GM21619 (cell line): ENCODE results near the gene PXK.
"Not testable (repeated sequence)": the region's sequence is repeated elsewhere in the genome, so short reads cannot be mapped to it uniquely, and the experiment has no call there.

Source experiments
- ATAC-seq: cut with Tn5 transposase; IDR thresholded peaks from one replicate; pipeline ENCODE4 v1.9.1; 2021; ENCODE audit not compliant: unreplicated experiment

PXK gene

DNA sequence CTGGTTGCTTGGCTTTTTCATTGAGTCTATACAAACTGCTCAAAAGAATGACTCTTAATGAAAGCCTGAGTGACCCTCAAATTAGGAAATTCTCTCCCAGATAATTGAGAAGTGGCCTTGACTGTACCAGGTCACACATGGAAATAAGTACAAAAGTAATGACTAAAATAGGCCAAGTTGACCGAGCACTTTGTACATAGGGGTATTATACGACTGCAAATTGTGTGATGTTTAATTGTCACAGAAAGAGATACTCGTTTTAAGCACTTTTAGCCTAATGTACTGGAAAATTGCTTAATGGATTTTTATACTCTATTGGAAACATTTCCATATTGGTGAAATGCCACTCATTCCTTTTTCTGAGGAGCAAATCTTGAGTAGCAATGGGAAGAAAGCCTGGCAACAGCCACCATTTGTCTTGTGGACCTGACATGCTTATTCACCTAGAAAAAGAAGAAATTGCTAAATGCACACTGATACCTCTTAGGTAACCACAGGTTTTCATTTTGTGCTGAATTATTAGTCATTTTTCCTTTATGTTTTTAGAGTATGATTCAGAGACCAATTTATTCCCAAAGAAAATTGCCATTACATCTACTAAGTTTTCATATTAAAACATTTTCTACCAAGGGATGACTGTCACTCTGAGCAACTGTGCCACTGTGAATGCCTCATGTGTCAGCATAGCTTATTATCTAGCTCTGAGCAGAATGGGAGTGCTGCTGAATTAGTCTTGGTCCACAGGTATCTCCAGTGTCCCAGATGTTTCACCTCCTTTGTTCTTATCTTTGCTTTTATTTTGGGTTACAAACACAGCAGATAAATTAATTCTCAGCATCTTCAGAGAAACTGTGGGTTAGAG lies 8.9 kb upstream of the PXK start:
- ATAC-seq = no peak

DNA sequence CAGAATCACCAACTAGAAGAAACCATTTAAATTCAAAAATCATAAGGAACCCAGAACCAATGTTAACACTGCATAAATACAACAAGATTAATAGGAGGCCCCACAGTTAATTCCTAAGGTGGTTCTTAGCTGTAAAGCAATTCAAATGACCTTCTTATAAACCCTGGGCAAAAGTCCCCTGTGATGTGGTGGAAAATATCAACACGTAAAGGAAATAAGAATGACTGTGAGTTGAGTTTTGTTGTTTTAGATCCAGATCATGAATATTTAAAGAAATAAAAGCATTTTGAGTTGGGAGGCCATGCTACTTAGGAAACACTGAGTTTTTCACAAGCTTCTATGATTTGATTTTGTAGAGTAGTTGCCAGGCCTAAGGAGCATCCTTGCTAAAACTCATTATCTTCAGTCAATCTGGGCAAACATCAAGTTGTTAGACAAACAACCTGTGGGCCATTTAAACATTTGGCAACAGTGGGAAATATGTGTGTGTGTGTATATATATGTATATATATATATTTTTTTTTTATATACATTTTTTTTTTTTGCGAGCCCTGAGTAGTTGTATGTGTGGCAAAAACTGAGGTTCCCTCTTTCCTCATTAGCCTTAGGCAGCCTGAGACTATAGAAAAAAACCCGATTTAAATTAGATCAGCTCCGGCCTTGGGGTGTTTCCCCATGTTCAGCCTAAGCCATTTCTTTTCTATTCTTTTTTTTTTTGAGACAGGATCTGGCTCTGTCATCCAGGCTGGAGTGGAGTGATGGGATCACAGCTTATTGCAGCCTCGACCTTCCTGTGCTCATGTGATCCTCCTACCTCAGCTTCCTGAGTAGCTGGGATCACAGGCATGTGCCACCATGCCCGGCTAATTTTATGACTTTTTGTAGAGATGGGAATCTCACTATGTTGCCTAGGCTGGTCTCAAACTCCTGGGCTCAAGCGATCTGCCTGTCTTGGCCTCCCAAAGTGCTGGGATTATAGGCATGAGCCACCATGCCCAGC lies 8.0 kb upstream of the PXK start:
- ATAC-seq = no peak

DNA sequence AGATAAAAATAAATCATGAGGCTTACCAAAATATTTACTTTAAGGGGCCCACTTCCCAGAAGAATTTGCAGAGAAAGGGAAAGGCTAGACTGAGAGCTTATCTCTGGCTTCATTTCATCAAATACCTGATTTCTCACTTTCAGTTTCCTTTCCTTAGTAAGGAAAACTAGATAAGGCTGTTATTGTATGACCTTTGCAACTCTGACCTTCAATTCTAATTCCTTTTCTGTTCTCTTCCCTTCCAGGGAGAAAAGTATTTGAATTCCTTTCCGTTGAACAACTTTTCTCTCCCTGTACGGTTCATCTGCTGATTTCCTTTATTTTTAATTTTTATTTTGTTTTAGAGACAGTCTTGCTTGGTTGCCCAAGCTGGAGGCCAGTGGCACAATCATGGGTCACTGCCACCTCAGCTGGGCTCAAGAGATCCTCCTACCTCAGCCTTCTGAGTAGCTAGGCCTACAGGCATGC lies 7.1 kb upstream of the PXK start:
- no peak for ATAC-seq

DNA sequence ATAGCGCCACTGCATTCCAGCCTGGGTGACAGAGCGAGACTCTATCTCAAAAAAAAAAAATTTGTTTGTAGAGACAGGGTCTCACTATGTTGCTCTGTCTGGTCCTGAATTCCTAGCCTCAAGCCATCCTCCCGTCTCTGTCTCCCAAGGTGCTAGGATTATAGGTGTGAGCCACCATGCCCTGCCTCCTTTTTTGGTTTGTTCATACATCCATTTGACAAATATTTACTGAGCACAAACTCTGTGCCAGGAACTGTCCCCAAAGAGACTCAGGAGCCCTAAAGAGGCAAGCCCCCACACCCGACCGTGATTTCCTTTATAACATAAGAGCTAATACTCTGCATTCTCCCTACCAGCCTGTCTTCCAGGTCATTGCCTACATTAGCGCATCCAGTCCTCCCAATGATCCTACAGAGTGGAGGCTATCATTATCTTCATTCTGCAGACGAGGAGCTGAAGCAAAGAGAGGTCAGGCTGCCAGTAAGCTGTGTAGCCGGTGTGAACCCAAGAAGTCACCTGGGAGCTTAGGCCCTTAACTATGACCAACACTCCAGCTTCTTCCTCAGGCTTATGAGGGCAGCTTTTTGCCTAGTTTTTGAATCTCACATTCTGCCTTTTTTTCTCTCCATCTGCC lies 6.3 kb upstream of the PXK start:
- no peak for ATAC-seq

DNA sequence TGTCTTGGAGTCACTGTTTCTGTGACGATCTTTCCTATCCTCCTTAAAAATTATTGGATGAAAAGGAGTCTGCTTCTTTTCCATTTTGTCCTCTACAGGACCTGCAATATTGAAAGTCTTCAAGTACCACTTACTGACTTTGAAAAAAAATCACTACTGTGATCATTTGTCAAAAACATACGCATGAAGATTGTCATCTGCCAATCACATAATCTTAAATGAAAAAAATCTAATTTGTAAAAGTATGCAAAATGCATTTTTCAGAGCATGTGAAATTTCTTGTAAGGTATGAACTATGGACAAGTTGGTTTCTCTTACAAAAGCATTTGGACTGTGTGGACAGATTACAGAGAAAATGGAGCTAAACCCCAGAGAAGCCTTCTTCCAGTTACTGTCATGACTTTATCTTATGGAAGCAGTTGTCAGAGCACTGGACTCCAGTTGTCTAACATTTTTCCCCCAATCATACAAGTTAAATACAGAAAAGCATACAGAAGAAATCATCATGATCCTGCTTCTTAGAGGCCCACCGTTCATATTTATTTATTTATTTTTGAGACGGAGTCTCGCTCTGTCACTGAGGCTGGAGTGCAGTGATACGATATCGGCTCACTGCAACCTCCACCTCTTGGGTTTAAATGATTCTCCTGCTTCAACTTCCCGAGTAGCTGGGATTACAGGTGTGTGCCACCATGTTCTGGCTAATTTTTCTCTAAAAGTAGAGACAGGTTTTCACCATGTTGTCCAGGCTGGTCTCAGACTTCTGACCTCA lies 3.4 kb upstream of the PXK start:
- ATAC-seq = no peak

DNA sequence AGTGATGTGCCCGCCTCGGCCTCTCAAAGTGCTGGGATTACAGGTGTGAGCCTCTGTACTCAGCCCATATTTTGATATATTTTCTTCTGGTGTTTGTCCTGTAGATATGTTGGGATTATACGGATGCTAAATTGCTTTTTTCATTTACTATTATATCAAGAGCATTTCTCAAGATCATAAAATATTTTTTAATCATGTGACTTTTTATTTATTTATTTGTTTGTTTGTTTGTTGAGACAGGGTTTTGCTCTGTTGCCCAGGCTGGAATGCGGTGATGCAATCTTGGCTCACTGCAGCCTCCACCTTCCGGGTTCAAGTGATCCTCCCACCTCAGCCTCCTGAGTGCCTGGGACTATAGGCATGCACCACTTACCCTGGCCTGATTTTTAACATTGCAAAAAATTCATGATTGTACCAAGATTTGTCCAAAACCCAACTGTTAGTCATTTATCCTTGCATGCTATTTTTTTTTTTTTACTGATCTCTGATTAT lies 2.7 kb upstream of the PXK start:
- no peak for ATAC-seq

DNA sequence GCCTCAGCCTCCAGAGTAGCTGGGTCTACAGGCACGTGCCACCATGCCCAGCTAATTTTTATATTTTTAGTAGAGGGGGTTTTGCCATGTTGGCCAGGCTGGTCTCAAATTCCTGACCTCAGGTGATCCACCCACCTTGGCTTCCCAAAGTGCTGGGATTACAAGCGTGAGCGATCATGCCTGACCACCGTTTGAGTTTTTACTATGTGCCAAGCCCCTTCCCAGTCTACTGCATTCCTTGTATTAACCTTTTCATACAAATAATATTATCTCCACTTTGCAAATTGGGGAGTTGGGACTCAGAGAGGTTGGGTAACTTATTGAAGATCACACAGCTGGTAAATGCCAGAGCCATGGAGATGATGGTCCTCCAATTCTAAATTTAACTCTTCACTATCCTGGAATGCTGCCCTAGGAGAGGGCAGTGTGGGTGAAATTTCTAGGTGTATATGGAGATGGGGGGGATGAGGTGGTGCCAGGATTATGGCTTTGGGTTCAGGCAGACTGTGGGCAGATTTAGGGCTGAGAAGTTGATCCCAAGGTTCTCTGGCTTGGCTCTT lies 1.0 kb upstream of the PXK start:
- no peak for ATAC-seq

DNA sequence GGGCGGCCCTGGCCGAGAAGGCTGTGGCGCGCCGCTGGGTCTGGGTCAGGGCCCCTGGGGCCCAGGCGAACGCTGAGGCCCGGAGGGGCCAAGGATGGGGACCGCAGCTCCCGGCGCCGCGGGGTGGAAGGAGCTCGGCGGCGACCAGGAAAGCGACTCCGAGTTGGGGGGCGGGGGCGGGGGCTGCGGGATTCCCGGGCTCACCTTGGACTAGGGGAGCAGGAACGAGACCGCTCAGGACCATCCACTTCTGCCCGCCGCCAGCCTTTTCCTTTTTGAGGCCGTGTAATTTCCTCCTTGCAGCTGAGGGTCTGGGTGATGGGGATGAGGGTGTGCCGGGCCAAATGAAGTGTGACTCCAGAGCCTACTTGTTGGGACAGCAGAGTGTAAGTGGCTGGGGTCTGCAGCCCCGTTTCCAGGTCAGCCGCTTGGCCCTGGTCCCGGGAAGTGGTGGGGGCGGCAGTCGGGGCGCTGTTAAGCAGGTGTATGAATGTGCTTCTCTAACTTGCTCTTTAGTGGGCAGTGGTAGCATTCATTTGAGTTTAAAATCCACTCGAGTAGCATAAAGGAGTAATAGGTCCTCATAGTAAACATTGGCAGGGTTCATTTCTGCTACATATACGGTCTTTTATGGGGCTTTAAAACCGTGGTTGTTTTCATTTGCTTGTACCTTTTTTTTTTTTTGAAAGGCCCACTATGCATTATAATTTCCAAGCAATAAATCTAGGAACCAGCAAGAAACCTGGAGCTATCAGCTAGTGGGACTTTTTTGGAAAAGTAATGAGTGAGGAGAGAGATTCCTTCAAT lies 717 bp downstream of the PXK start:
- ATAC-seq = peak; percentile 34

DNA sequence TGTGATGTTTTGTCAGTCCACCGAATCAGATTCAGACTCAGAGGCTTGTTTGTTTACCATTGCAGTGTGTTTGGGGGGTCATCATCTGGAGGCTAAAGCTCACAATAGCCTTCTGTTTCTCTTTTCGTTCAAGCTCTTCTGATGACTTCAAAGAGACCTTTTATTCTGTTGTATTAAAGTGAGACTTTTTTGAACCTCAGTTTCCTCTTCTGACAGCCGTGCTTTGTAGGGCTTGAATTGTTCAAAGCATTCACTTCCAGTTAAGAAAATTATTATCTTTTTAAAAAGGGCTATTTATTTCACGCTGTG lies 1.3 kb downstream of the PXK start:
- ATAC-seq = no peak

DNA sequence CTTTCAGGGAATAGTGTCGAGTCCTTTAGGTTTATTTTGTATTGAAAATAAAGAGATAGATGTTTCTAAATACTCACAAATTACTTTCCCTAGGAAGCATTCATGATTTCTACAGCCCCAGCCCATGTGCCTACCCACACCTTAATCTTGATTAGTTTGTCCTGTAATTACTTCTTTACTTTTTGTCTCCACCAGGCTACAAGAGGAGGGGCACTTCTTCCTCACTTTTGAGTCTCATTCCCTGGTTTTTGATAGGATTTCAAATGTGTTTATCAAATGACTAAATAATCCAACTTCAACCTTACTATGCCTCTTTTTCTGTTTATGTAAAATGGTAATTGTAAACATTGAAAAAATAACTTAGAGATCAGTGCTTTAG lies 1.8 kb downstream of the PXK start:
- no peak for ATAC-seq

DNA sequence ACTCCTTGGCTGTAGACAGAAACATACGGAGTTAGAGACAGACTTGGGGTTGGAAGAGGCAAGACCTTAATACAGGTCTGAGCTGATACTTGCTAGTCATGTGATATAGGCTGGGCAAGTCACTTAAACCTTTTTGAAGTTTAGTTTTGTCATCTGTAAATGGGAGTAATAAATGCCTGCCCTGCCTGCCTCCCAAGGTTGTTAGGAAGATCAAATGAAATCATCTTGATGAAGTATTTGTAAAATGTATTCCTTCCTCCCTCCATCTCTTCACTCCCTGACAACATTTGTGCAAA lies 2.9 kb downstream of the PXK start:
- ATAC-seq = no peak

DNA sequence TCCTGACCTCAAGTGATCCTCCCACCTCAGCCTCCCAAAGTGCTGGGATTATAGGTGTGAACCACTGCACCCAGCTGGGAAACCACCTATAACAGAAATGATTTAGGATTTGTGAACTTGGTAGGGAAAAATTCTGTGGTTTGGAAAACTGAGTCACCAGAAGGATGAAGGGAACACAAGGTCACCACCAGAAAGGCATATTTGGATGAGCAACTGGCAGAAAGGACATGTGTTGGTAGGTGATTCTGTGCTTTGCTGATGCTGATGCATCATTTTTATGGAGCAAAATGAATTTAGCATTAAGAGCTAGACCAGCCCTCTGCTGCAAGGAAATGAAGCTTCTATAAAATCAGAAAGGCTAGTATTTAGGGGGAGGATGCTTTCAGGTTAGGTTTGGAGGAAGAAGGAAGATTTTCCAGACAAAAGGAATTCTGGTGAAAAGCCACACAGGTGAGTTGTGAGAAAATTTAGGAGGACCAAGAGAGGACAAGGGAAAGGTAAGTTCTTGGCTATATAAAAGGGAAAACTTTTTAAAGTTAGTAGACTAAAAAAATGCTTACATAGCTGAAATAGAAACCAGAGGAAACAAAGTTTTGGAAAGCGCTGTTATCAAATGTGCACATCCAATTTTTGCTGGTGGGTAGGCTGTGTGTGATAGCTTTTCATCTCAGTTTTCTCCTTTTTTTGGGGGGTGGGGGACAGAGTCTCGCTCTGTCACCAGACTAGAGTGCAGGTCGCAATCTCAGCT lies 3.6 kb downstream of the PXK start:
- ATAC-seq = no peak

DNA sequence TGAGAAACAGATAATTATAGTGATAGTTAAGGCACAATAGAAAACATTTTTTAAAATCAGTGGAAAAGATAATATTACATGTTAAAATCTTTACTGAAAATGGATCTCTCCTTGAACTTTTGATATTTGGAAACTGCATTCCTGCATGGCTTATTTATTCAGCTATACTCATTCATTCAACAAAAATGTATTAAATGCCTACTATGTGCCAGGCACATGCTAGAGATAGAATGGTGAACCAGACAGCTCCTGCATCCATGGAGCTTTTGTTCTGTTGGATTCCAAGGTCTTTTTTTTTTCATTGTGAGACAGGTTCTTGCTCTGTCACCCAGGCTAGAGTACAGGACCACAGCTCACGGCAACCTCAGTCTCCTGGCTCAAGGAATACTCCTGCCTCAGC lies 4.5 kb downstream of the PXK start:
- no peak for ATAC-seq

DNA sequence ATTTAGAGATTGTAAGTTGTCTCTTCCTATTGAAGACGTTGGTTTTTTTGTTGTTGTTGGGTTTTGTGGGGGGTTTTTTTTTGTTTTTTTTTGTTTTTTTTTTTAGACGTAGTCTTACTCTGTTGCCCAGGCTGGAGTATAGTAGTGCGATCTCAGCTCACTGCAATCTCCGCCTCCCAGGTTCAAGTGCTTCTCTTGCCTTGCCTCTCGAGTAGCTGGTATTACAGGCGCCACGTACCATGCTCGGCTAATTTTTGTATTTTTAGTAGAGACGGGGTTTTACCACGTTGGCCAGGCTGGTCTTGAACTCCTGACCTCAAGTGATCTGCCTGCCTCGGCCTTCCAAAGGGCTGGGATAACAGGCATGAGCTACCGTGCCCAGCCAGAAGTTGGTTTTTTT lies 6.5 kb downstream of the PXK start:
- ATAC-seq = not testable (repeated sequence)

DNA sequence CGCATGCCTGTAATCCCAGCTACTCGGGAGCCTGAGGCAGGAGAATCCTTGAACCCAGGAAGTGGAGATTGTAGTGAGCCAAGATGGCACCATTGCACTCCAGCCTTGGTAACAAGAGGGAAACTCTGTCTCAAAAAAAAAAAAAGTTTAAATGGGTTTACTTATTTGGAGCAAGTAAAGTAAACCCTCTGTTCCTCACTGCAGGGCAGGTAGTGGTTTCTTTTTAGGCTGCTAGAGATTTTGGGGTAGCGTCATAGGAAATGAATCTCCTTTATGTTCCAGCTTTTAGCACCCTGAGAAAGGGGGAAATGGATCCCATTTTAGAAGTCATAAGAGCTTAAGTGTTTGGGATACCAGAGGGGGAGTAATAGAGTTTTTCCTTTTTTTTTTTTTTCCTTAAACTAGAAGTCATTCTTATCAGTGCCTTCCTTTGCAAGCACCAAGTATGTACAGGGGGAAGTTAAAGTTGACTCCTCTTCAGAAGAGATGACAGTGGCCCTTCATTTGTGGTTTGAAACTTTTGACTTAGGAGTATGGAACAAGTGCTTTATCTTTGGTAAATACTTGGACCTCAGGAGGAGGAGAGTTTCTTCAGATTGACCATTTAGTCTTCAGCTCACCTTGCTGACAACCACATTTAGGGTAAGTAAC lies 8.0 kb downstream of the PXK start:
- ATAC-seq = no peak

DNA sequence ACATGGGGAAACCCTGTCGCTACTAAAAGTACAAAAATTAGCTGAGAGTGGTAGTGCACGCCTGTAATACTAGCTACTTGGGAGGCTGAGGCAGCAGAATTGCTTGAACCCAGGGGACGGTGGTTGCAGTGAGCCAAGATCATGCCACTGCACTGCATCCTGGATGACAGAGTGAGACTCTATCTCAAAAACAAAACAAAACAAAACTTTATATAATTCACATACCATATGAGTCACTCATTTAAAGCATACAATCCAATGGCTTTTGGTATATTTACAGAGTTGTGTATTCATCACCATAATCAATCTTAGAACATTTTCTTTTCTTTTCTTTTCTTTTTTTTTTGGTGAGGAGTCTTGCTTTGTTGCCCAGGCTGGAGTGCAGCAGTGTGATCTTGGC lies 8.7 kb downstream of the PXK start:
- no peak for ATAC-seq

DNA sequence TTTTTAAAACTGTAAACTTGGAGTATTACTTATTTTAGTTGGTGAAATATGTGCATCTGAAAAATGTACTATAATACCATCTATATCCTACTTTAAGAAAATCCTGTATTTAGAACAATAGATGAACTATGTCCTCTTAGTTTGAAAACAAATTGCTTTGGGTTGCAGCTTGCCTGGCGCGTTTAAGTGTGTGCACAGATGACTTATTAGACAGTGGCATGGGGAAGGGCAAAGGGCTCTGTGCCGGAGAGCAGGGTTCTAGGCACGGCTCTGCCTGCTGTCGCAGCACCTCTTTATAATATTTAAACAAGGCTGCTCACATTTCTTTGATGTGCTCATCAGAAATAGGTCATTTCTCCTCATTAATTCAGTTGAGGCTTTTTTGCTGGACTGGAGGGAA lies 10.0 kb downstream of the PXK start:
- no peak for ATAC-seq

DNA sequence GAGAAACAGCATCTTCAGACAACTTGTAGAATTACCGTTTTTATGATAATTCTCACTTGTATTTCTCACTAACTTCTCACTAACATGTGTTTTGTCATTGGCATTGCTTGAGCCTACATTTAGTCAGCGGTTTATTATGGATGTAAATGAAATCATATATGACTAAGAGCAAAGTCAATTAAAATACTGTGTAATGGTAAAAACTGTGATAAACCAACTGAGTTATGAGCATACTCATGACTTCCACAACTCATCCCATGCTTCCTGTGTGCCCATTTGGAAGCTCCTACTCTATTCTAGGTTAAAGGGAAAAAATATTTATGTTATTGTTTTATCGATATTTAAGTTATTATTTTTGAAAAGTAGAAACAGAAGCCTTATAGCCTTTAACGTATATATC lies 12.8 kb downstream of the PXK start:
- no peak for ATAC-seq

DNA sequence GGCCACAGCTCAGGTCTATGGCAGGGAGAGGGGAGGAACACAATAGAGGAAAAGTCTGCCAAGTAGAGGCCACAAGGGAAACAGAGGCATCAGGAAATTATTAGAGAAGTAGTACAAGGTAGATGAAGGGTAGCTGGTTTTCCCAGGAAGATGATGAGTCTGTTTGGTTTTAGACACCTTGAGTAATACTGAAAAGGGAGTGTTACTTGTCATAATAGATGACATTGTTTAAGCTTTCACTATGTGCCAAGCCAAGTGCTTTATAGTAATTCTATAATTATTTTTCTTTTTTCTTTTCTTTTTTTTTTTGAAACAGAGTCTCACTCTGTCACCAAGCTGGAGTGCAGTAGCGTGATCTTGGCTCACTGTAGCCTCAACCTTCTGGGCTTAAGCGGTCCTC lies 13.7 kb downstream of the PXK start:
- ATAC-seq = no peak
